Measurements from ENCODE around the gene HEATR3. TPM values are rescaled to one million over a fixed set of nuclear protein-coding genes. Genes with fewer than 3 reads are reported as not detected.

HEATR3 gene
- polyA plus RNA-seq, 3 donors = 10.4 to 40.6 (median 10.7) TPM

- Histone ChIP-seq H3K9ac (ENCODE audit: insufficient read depth, low read length, poor library complexity, severe bottlenecking) (no peak overlapping the region), H3K27me3 (ENCODE audit: control insufficient read depth in 2 of 2, insufficient read depth in 2 of 2, low read length in 2 of 2) (no peaks in the 10 kb centered on the region), H3K4me3 (replicated peaks in 1 of 3; ENCODE audit: low read depth in 2 of 3, low read length in 3 of 3) (no peak overlapping the region), H3K4me1 (ENCODE audit: control insufficient read depth in 1 of 2, insufficient read depth in 2 of 2, low read length in 2 of 2) (peaks cover 26 to 33% of the 10 kb centered on the region in 2 donors), H3K79me2 (ENCODE audit: insufficient read depth, low read length) (peaks cover 26% of the 10 kb centered on the region), H3K27ac (ENCODE audit: low read depth in 1 of 2, low read length in 2 of 2) (no peak overlapping the region), H3K4me2 (replicated peaks; ENCODE audit: extremely low read depth, low read length, poor library complexity, severe bottlenecking) (no peak overlapping the region), H3K36me3 (replicated peaks in 1 of 2; ENCODE audit: control insufficient read depth in 1 of 2, insufficient read depth in 2 of 2, low read length in 2 of 2) (no peaks in the 10 kb centered on the region), H2AFZ (ENCODE audit: insufficient read depth, low read depth, low read length, poor library complexity, severe bottlenecking) (peak overlapping the region; percentile 98), H4K20me1 (ENCODE audit: insufficient read depth, low read length) (peaks cover 26% of the 10 kb centered on the region), H3K9me3 (replicated peaks in 1 of 2; ENCODE audit: control insufficient read depth in 1 of 2, insufficient read depth in 1 of 2, low read length in 2 of 2) (no peaks in the 10 kb centered on the region)
- Mint-ChIP-seq H3K27ac (no peak overlapping the region), H3K27me3 (ENCODE audit: low read depth in 3 of 3) (peaks cover 0 to 2% (median 0%) of the 10 kb centered on the region in 3 donors), H3K9me3 (no peaks in the 10 kb centered on the region), H3K36me3 (peaks cover 0 to 1% of the 10 kb centered on the region in 2 donors), H3K4me1 (peaks cover 26% of the 10 kb centered on the region), H3K4me3 (no peak overlapping the region)
- intact Hi-C loops (cut with micrococcal nuclease) = loop anchor here (5.0 to 10.0 kb wide), 9 partner anchors 44 to 533 kb away; partner anchors contain the start of genes CNEP1R1 (in 1 of the 2), HEATR3 (in 1 of the 2) and SNX20 (in 1 of the 2)
- DNase-seq = no peak
- TF ChIP-seq, protein P1, sequence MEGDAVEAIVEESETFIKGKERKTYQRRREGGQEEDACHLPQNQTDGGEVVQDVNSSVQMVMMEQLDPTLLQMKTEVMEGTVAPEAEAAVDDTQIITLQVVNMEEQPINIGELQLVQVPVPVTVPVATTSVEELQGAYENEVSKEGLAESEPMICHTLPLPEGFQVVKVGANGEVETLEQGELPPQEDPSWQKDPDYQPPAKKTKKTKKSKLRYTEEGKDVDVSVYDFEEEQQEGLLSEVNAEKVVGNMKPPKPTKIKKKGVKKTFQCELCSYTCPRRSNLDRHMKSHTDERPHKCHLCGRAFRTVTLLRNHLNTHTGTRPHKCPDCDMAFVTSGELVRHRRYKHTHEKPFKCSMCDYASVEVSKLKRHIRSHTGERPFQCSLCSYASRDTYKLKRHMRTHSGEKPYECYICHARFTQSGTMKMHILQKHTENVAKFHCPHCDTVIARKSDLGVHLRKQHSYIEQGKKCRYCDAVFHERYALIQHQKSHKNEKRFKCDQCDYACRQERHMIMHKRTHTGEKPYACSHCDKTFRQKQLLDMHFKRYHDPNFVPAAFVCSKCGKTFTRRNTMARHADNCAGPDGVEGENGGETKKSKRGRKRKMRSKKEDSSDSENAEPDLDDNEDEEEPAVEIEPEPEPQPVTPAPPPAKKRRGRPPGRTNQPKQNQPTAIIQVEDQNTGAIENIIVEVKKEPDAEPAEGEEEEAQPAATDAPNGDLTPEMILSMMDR (IDR thresholded peaks at IDR 0.05) = no peak
- WGBS (ENCODE audit: insufficient coverage) = 95% methylated on average over 5 of the region's 5 CpGs
Measured at GRCh38 chr16:50151322-50151721, 85.6 kb downstream of the HEATR3 start.

DNA sequence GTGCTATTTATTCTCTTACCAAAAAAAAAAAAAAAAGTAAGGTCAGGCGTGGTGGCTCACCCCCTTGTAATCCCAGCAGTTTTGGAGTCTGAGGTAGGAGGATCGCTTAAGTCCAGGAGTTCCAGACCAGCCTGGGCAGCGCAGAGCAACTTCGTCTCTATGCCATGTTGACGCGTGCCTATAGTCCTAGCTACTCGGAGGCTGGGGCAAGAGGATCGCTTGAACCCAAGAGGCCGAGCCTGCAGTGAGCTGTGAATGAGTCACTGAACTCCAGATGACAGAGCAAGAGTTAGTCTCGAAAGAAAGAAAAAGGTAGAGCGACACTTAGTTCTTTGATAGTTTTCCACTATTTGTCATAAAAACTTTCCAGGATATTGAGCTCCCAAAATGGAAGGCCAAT is 86.0 kb downstream of the HEATR3 start:
- Mint-ChIP-seq H3K4me3 (peak overlapping the region in 1 of 2 donors; percentile 77), H3K36me3 (peaks cover 1 to 2% of the 10 kb centered on the region in 2 donors), H3K4me1 (peaks cover 30% of the 10 kb centered on the region), H3K27me3 (ENCODE audit: low read depth in 3 of 3) (peaks cover 0 to 2% (median 0%) of the 10 kb centered on the region in 3 donors), H3K9me3 (no peaks in the 10 kb centered on the region), H3K27ac (peak overlapping the region in 4 of 7 donors; percentile 38 to 78 (median 60))
- H4K20me1 ChIP-seq (ENCODE audit: insufficient read depth, low read length) = peaks cover 31% of the 10 kb centered on the region
- intact Hi-C loops (cut with micrococcal nuclease) = loop anchor here (5.0 to 10.0 kb wide), 9 partner anchors 44 to 533 kb away; partner anchors contain the start of genes CNEP1R1 (in 1 of the 2), HEATR3 (in 1 of the 2) and SNX20 (in 1 of the 2)
- WGBS (ENCODE audit: insufficient coverage) = 97% methylated on average over 10 of the region's 11 CpGs
- TF ChIP-seq, protein P1 (IDR thresholded peaks at IDR 0.05) = no peak
- no peak for DNase-seq
- H3K9ac ChIP-seq (ENCODE audit: insufficient read depth, low read length, poor library complexity, severe bottlenecking) = no peak overlapping the region
- no peaks in the 10 kb centered on the region for H3K9me3 ChIP-seq (replicated peaks in 1 of 2; ENCODE audit: control insufficient read depth in 1 of 2, insufficient read depth in 1 of 2, low read length in 2 of 2)
- H3K4me2 ChIP-seq (replicated peaks; ENCODE audit: extremely low read depth, low read length, poor library complexity, severe bottlenecking) = peak overlapping the region; percentile 99
- peak overlapping the region in 1 of 2 donors; percentile 89 for H3K27ac ChIP-seq (ENCODE audit: low read depth in 1 of 2, low read length in 2 of 2)
- H3K79me2 ChIP-seq (ENCODE audit: insufficient read depth, low read length) = peaks cover 31% of the 10 kb centered on the region
- H3K36me3 ChIP-seq (replicated peaks in 1 of 2; ENCODE audit: control insufficient read depth in 1 of 2, insufficient read depth in 2 of 2, low read length in 2 of 2) = no peaks in the 10 kb centered on the region
- peak overlapping the region; percentile 98 for H2AFZ ChIP-seq (ENCODE audit: insufficient read depth, low read depth, low read length, poor library complexity, severe bottlenecking)
- peak overlapping the region in 1 of 3 experiments; percentile 96 for H3K4me3 ChIP-seq (replicated peaks in 1 of 3; ENCODE audit: low read depth in 2 of 3, low read length in 3 of 3)
- peaks cover 30 to 38% of the 10 kb centered on the region in 2 donors for H3K4me1 ChIP-seq (ENCODE audit: control insufficient read depth in 1 of 2, insufficient read depth in 2 of 2, low read length in 2 of 2)
- no peaks in the 10 kb centered on the region for H3K27me3 ChIP-seq (ENCODE audit: control insufficient read depth in 2 of 2, insufficient read depth in 2 of 2, low read length in 2 of 2)
